Subcutaneous adipose tissue (tissue), 4 donors: Measurements from ENCODE around the gene IGLL5. TPM values are rescaled to one million over a fixed set of nuclear protein-coding genes. Genes with fewer than 3 reads are reported as not detected.

Experiments
- CTCF ChIP-seq: fragments of 450-650 bp; IDR thresholded peaks from one replicate; pipeline ENCODE4 v1.5.1; 2016; ENCODE audit warnings: low read depth, mild to moderate bottlenecking, control low read depth, antibody characterized with exemption, moderate library complexity
- total RNA-seq, 4 donors: library from RNA; depleted of rRNA; stranded (reverse); fragments of >200 nt; gene quantifications; one replicate each; pipeline ENCODE4 v1.1.0, GENCODE V29; 2016

Gene IGLL5
- total RNA-seq, 4 donors from 2014 or later, result 1.1 to 2.2 TPM; not detected in 2

- no peak for TF ChIP-seq CTCF
These were observed 7.4 kb downstream of the IGLL5 start for GRCh38 chr22:22894740-22895731.

GRCh38 chr22:22895776-22896445 is 8.3 kb downstream of the IGLL5 start:
- no peak for TF ChIP-seq CTCF

GRCh38 chr22:22896601-22897000 is 9.0 kb downstream of the IGLL5 start:
- no peak for TF ChIP-seq CTCF

GRCh38 chr22:22897091-22897490 is 9.5 kb downstream of the IGLL5 start:
- TF ChIP-seq CTCF, result no peak

GRCh38 chr22:22897947-22898346 is 10.3 kb downstream of the IGLL5 start:
- no peak for TF ChIP-seq CTCF

GRCh38 chr22:22901578-22902218 is 14.1 kb downstream of the IGLL5 start:
- TF ChIP-seq CTCF, result no peak
